ENCODE data around the gene PTPRM.

PTPRM gene

DNA sequence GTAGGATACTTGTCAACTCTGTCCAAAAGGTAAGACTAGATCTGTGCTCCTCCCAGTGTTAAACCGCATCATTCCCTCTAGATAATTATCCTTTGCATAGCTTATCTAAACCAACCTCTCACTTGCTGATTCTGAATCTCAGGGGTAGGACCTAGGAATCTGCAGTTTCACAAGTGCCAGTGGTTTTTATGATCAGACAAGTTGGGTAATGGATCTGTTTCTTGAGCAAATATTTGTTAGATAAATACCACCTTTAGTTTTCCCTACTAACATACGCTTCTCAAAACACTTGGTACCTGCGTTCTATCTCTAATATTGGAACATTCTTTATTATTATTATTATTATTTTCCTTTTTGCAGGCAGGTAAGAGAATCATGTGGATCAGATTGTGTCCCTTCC, 439.9 kb downstream of the PTPRM start:
- DNase-seq (ENCODE audit: low read depth): no peak
- TF ChIP-seq POLR2A (IDR thresholded peaks at IDR 0.05; ENCODE audit: extremely low read depth, insufficient read length) (no peak), MYC (IDR thresholded peaks at IDR 0.05; ENCODE audit: low read depth, low read length) (no peak)
- TF ChIP-seq, protein P1, sequence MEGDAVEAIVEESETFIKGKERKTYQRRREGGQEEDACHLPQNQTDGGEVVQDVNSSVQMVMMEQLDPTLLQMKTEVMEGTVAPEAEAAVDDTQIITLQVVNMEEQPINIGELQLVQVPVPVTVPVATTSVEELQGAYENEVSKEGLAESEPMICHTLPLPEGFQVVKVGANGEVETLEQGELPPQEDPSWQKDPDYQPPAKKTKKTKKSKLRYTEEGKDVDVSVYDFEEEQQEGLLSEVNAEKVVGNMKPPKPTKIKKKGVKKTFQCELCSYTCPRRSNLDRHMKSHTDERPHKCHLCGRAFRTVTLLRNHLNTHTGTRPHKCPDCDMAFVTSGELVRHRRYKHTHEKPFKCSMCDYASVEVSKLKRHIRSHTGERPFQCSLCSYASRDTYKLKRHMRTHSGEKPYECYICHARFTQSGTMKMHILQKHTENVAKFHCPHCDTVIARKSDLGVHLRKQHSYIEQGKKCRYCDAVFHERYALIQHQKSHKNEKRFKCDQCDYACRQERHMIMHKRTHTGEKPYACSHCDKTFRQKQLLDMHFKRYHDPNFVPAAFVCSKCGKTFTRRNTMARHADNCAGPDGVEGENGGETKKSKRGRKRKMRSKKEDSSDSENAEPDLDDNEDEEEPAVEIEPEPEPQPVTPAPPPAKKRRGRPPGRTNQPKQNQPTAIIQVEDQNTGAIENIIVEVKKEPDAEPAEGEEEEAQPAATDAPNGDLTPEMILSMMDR (IDR thresholded peaks at IDR 0.05; ENCODE audit: low read depth, low read length): no peak
- TF ChIP-seq, protein P2, sequence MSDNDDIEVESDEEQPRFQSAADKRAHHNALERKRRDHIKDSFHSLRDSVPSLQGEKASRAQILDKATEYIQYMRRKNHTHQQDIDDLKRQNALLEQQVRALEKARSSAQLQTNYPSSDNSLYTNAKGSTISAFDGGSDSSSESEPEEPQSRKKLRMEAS (IDR thresholded peaks at IDR 0.05; ENCODE audit: low read depth, low read length): no peak
- no peak overlapping the region for H3K4me3 ChIP-seq (ENCODE audit: low read depth, low read length)

DNA sequence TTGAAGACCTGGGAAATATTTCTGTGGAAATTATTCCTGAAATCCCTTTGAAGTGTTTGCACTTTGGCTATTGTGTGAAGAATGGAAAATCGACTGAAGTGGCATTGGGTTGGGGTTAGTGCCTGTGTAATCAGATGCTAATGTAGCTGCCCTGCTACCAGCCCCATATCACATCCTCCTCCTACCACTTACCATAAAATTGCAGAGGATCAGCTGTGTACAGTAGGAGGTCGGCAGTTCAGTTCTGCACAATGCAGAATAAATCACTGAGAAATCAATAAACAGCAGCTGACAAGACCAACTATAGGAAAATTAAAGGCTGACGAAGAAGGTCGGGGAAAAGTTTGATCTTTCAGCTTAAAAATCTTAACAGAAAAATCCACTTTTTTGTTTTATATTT, 440.9 kb downstream of the PTPRM start:
- TF ChIP-seq, protein P2 (IDR thresholded peaks at IDR 0.05; ENCODE audit: low read depth, low read length): no peak
- no peak for TF ChIP-seq POLR2A (IDR thresholded peaks at IDR 0.05; ENCODE audit: extremely low read depth, insufficient read length)
- TF ChIP-seq, protein P1 (IDR thresholded peaks at IDR 0.05; ENCODE audit: low read depth, low read length): no peak
- TF ChIP-seq MYC (IDR thresholded peaks at IDR 0.05; ENCODE audit: low read depth, low read length): no peak
- H3K4me3 ChIP-seq (ENCODE audit: low read depth, low read length): no peak overlapping the region
- DNase-seq (ENCODE audit: low read depth): no peak

DNA sequence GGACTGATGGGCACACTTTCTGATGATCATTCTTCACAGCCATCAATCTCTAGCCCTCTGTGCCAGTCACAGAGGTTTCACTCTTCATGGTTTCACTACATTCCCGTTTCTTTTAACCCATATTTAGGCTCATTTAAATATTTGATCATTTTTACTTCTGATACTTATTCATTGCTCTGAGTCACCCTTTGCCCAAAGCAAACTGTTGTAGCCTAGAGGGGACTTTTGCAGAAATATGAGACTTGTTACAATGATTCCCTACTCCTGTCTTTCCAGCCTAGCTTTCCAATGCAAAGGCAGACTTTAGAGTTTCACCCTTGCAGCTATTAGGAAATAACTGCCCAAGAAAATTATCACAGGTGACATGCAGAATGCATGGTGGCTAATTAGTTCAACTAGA, 444.2 kb downstream of the PTPRM start:
- no peak for TF ChIP-seq MYC (IDR thresholded peaks at IDR 0.05; ENCODE audit: low read depth, low read length)
- no peak for DNase-seq (ENCODE audit: low read depth)
- H3K4me3 ChIP-seq (ENCODE audit: low read depth, low read length): no peak overlapping the region

DNA sequence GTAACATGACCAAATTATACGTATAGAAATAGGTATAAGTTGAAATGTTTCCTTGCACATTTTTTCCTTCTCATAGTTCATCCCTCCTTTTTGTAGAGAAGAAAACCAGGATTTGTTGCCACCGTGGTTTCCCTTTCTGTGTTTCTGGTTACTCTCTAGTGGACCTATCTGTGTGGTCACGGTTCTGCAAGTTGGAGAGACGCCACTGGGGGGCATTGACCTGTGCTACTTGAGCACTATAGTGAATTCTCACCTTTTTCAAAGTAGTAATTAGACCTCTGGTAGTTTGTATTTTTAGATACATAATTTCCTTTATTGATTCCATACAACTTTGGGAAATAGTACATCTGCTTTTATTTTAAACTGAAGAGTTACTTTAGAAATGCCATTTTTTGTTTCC, 444.8 kb downstream of the PTPRM start:
- no peak overlapping the region for H3K4me3 ChIP-seq (ENCODE audit: low read depth, low read length)
- peak; percentile 2 for DNase-seq (ENCODE audit: low read depth)
- TF ChIP-seq, protein P1 (IDR thresholded peaks at IDR 0.05; ENCODE audit: low read depth, low read length): no peak
- TF ChIP-seq, protein P2 (IDR thresholded peaks at IDR 0.05; ENCODE audit: low read depth, low read length): no peak

DNA sequence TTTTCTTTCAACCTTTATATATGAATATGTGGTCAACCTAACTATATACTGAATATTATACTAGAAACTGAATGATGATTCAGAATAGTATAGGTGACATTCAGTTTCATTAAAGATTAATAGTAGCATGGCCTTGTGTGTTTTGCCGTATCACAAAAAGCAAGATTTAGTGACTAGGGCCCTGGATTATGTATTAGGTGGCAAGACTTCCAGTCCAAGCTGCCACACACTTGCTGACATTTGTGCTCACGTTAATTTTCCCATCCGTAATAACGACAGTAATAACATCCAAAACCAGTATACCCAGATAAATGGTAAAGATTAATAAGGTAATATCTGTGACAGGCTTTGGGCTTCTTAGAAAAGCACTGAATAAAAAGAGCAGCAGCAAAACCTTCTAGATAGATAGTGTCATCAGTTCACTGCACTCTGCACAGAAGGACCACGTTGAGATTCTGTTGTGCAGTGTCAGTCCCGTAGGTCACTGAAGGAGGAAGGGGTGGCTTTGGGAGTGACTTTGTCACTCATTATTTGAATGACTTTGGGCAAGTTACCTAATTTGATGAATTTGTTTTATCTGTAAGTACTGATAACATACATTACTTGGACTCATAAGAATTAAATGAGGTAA, 451.7 kb downstream of the PTPRM start:
- TF ChIP-seq, protein P1 (IDR thresholded peaks at IDR 0.05; ENCODE audit: low read depth, low read length): no peak
- TF ChIP-seq, protein P2 (IDR thresholded peaks at IDR 0.05; ENCODE audit: low read depth, low read length): no peak
- TF ChIP-seq MYC (IDR thresholded peaks at IDR 0.05; ENCODE audit: low read depth, low read length) (no peak), POLR2A (IDR thresholded peaks at IDR 0.05; ENCODE audit: extremely low read depth, insufficient read length) (no peak)
- H3K4me3 ChIP-seq (ENCODE audit: low read depth, low read length): no peak overlapping the region
- no peak for DNase-seq (ENCODE audit: low read depth)

DNA sequence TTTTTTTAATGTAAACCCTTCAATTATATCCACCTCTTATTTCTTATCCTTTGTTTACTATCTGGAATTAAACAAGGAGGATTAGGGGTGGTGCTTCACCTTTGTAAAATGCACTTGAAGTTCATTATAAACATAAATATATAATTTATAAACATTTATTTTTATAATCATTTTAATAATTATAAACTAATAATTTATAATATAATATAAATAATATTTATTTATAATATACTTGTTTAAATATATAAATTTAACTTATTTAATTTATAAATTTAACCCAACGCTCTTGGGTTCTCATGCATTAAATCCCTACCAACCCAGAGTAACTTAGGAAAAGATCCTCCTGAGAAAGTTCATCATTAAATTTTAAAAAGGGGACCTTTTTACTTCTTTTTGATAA, 452.5 kb downstream of the PTPRM start:
- TF ChIP-seq, protein P1 (IDR thresholded peaks at IDR 0.05; ENCODE audit: low read depth, low read length): no peak
- TF ChIP-seq MYC (IDR thresholded peaks at IDR 0.05; ENCODE audit: low read depth, low read length): no peak
- TF ChIP-seq POLR2A (IDR thresholded peaks at IDR 0.05; ENCODE audit: extremely low read depth, insufficient read length): no peak
- TF ChIP-seq, protein P2 (IDR thresholded peaks at IDR 0.05; ENCODE audit: low read depth, low read length): no peak
- DNase-seq (ENCODE audit: low read depth): no peak
- no peak overlapping the region for H3K4me3 ChIP-seq (ENCODE audit: low read depth, low read length)
